NCI-H2029 (cell line): ENCODE data around the gene CAPN13.
A peak's percentile ranks its signal among the peaks of the same experiment; 100 is the strongest.

Source experiments
- DNase-seq: peaks from one replicate; lab custom pipeline; 2025; lab: John Stamatoyannopoulos, UW

CAPN13 gene

GRCh38 chr2:30764021-30764800 is 43.0 kb downstream of the CAPN13 start:
- no peak for DNase-seq

GRCh38 chr2:30763151-30763660 is 44.0 kb downstream of the CAPN13 start:
- no peak for DNase-seq

- no peak for DNase-seq
Measured at GRCh38 chr2:30761226-30761625, 46.0 kb downstream of the CAPN13 start.

GRCh38 chr2:30759481-30759880 is 47.8 kb downstream of the CAPN13 start:
- DNase-seq = no peak

GRCh38 chr2:30758191-30758651 is 49.0 kb downstream of the CAPN13 start:
- DNase-seq = no peak

- no peak for DNase-seq
Measured at GRCh38 chr2:30757749-30758148, 49.5 kb downstream of the CAPN13 start.

- no peak for DNase-seq
Measured at GRCh38 chr2:30756971-30757370, 50.3 kb downstream of the CAPN13 start.

GRCh38 chr2:30756051-30756719 is 51.1 kb downstream of the CAPN13 start:
- DNase-seq = no peak

- no peak for DNase-seq
Measured at GRCh38 chr2:30753630-30754029, 53.6 kb downstream of the CAPN13 start.

- no peak for DNase-seq
Measured at GRCh38 chr2:30752811-30753210, 54.4 kb downstream of the CAPN13 start.

GRCh38 chr2:30747206-30747605 is 60.0 kb downstream of the CAPN13 start:
- DNase-seq = no peak

GRCh38 chr2:30744823-30745222 is 62.4 kb downstream of the CAPN13 start:
- DNase-seq = no peak

- DNase-seq = no peak
Measured at GRCh38 chr2:30741576-30741975, 65.7 kb downstream of the CAPN13 start.

GRCh38 chr2:30738141-30738911 is 68.9 kb downstream of the CAPN13 start:
- no peak for DNase-seq

- DNase-seq = no peak
Measured at GRCh38 chr2:30737326-30737610, 70.0 kb downstream of the CAPN13 start.

GRCh38 chr2:30736461-30737325 is 70.6 kb downstream of the CAPN13 start:
- DNase-seq = peak; percentile 80

- DNase-seq = no peak
Measured at GRCh38 chr2:30733876-30734520, 73.2 kb downstream of the CAPN13 start.

GRCh38 chr2:30732876-30733275 is 74.4 kb downstream of the CAPN13 start:
- no peak for DNase-seq

GRCh38 chr2:30732376-30732775 is 74.9 kb downstream of the CAPN13 start:
- no peak for DNase-seq

GRCh38 chr2:30731706-30732105 is 75.5 kb downstream of the CAPN13 start:
- no peak for DNase-seq
